K562 (cell line): ENCODE results near the gene FSCN2. TPM values are rescaled to one million over a fixed set of nuclear protein-coding genes. Genes with fewer than 3 reads are reported as not detected.
A peak's percentile ranks its signal among the peaks of the same experiment; 100 is the strongest.

Experiments used
- ATAC-seq: fragments of 200-7000 bp; cut with Tn5 transposase; 3 replicates; pipeline ENCODE4 v1.9.1; 2020; ENCODE audit warnings: moderate library complexity
- BruUV-seq: library from RNA; stranded (reverse); fragments of 400-500 nt; replicated peaks from 2 replicates; lab custom pipeline; 2021; lab: Mats Ljungman, UMichigan
- CTCF ChIA-PET: fragments of 300-600 bp; formaldehyde crosslinking; extraction: SDS; loops from one replicate; lab custom pipeline; 2021; ENCODE audit warnings: low intra/inter-chr PET ratio; lab: Yijun Ruan, JAX
- POLR2A ChIA-PET: fragments of 300-600, 350-650 bp; sonication (Branson Sonifier 250); formaldehyde crosslinking; extraction: SDS; loops from one replicate; lab custom pipeline; 2021; ENCODE audit warnings: antibody characterized with exemption, inconsistent platforms; lab: Yijun Ruan, JAX
- DNase-seq, 4 experiments: peaks; one replicate each; pipeline versions ENCODE4 v3.0.0 to v3.0.0-alpha.2; 2011 to 2018; ENCODE audit warnings: low spot score in 3 of 4, mixed read lengths in 3 of 4; ENCODE audit errors: extremely low read depth in 1 of 4
- FAIRE-seq: peaks from 2 replicates; lab custom pipeline; 2011; peaks lifted over from hg19 to GRCh38; lab: Jason Lieb, UNC
- H2AFZ ChIP-seq: 2 replicates; pipeline ENCODE4 v1.6.0; 2011; ENCODE audit warnings: low read depth, low read length, control low read depth, inconsistent platforms
- H3K27ac ChIP-seq: fragments of 200-600 bp; 3 replicates; pipeline ENCODE4 v1.8.0; 2011; ENCODE audit warnings: low read depth, mild to moderate bottlenecking, control low read depth, inconsistent platforms, low read length, moderate library complexity, mixed read lengths; ENCODE audit errors: extremely low read depth
- H3K27me3 ChIP-seq, 2 experiments: fragments of 300-600 bp in 1 of 2; 2 replicates in 1 of 2; 3 replicates in 1 of 2; pipeline versions ENCODE4 v1.6.0 to v1.8.0; 2011; ENCODE audit warnings: inconsistent platforms in 2 of 2, low read length in 2 of 2, mild to moderate bottlenecking in 1 of 2, mixed read lengths in 1 of 2, moderate library complexity in 1 of 2; ENCODE audit not compliant: control insufficient read depth in 2 of 2, insufficient read depth in 2 of 2
- H3K36me3 ChIP-seq: fragments of 300-600 bp; 3 replicates; pipeline ENCODE4 v1.8.0; 2011; ENCODE audit warnings: mild to moderate bottlenecking, low read length, inconsistent platforms; ENCODE audit not compliant: control insufficient read depth, insufficient read depth
- H3K4me1 ChIP-seq, 2 experiments: fragments of 200-600 bp in 1 of 2; replicated peaks in 1 of 2; 2 replicates in 1 of 2; 3 replicates in 1 of 2; pipeline versions ENCODE4 v1.5.1 to v1.8.0; 2011; ENCODE audit warnings: inconsistent platforms in 2 of 2, low read length in 2 of 2, mild to moderate bottlenecking in 1 of 2, mixed read lengths in 1 of 2, moderate library complexity in 1 of 2; ENCODE audit not compliant: control insufficient read depth in 2 of 2, insufficient read depth in 2 of 2
- H3K4me2 ChIP-seq: 2 replicates; pipeline ENCODE4 v1.6.1; 2011; ENCODE audit warnings: low read length, control low read depth, inconsistent platforms, mixed read lengths; ENCODE audit not compliant: insufficient read depth
- H3K4me3 ChIP-seq: fragments of 200-600 bp; sonication (generic), shearing (Covaris generic); 2 replicates; pipeline ENCODE4 v1.5.1; 2016; ENCODE audit warnings: control low read depth, inconsistent platforms
- H3K79me2 ChIP-seq: fragments of 200-600 bp; 3 replicates; pipeline ENCODE4 v1.8.0; 2011; ENCODE audit warnings: low read length, inconsistent platforms; ENCODE audit not compliant: control insufficient read depth, insufficient read depth
- H3K9ac ChIP-seq, 2 experiments: 2 replicates each; pipeline versions ENCODE4 v1.6.0 to v1.6.1; 2011; ENCODE audit warnings: low read depth in 2 of 2, low read length in 2 of 2, control low read depth in 1 of 2, inconsistent platforms in 1 of 2, mild to moderate bottlenecking in 1 of 2, mixed read lengths in 1 of 2; ENCODE audit not compliant: insufficient read depth in 1 of 2
- H3K9me1 ChIP-seq: one replicate; pipeline ENCODE4 v1.6.0; 2011; ENCODE audit warnings: inconsistent platforms, mild to moderate bottlenecking, low read length, moderate library complexity; ENCODE audit not compliant: control insufficient read depth, insufficient read depth
- H3K9me3 ChIP-seq: replicated peaks from 2 replicates; pipeline ENCODE4 v1.5.1; 2011; ENCODE audit warnings: low read depth, low read length, inconsistent platforms; ENCODE audit not compliant: control insufficient read depth, insufficient read depth
- H4K20me1 ChIP-seq: replicated peaks from 2 replicates; pipeline ENCODE4 v1.6.1; 2011; ENCODE audit warnings: low read length, inconsistent platforms, mixed read lengths; ENCODE audit not compliant: control insufficient read depth, insufficient read depth
- CBX8 ChIP-seq: fragments of 200-600 bp; sonication (generic); IDR thresholded peaks from 2 replicates; pipeline ENCODE4 v1.6.1; 2012; ENCODE audit warnings: borderline replicate concordance, mixed run types, low read depth, mild to moderate bottlenecking, moderate library complexity, mixed read lengths, low read length, control low read depth, inconsistent platforms; ENCODE audit not compliant: poor library complexity, severe bottlenecking; ENCODE audit errors: extremely low read depth
- CREB1 ChIP-seq, 2 experiments: sonication (generic) in 1 of 2; formaldehyde crosslinking in 1 of 2; IDR thresholded peaks; 2 replicates each; pipeline versions ENCODE4 v1.6.1 to v1.8.0; 2012 to 2022; ENCODE audit warnings: inconsistent platforms in 1 of 2, mild to moderate bottlenecking in 1 of 2, missing genetic modification reagents in 1 of 2, moderate library complexity in 1 of 2
- PHB ChIP-seq: fragments of 250-450 bp; sonication (Bioruptor Pico); IDR thresholded peaks from 2 replicates; pipeline ENCODE4 v1.5.0; 2021
- TBP ChIP-seq: optimal IDR thresholded peaks from 2 replicates; pipeline ENCODE3; 2011; ENCODE audit warnings: low read depth, low read length, improper control_type of control experiment
- TGIF2 ChIP-seq: sonication (generic); formaldehyde crosslinking; IDR thresholded peaks from 2 replicates; pipeline ENCODE4 v1.8.1; 2022; ENCODE audit warnings: mild to moderate bottlenecking, missing genetic modification reagents, moderate library complexity
- ZNF133 ChIP-seq: fragments of 250-450 bp; sonication (Bioruptor Pico); IDR thresholded peaks from 2 replicates; pipeline ENCODE4 v1.4.0; 2020; ENCODE audit warnings: mild to moderate bottlenecking
- whole genome bisulfite sequencing: fragments of 100-300 bp; shearing (Covaris generic); methylation state at CpG from one replicate; pipeline ENCODE4 v1.1.6; 2016; ENCODE audit warnings: low coverage, mixed read lengths; ENCODE audit not compliant: insufficient coverage; ENCODE audit errors: missing lambda C conversion rate; 5-methylcytosine and 5-hydroxymethylcytosine counted together
- in situ Hi-C: fragments of 300-500 bp; cut with MboI; formaldehyde crosslinking; loops from 4 replicates; pipeline ENCODE4 v1.15.0; 2018; ENCODE audit warnings: inconsistent platforms, mixed read lengths
- intact Hi-C: fragments of 100-400 bp; cut with micrococcal nuclease; formaldehyde crosslinking; loops from 2 replicates; pipeline ENCODE4 v1.14.2; 2022
- polyA plus RNA-seq, 8 experiments: library from polyadenylated mRNA; depleted of rRNA in 4 of 8; stranded (reverse) in 5 of 8; unstranded in 3 of 8; fragments of >200 nt; fragmentation: Nextera tagmentation in 2 of 8; fragmentation: Illumina TruSeq in 1 of 8; extraction: Ambion mirVana in 2 of 8; extraction: Trizol in 1 of 8; gene quantifications; 2 replicates each; pipeline versions ENCODE4 v1.2.1 to v1.2.3, GENCODE V29; 2011 to 2014; ENCODE audit warnings: inconsistent platforms in 1 of 8, missing spikeins in 1 of 8
- total RNA-seq, 7 experiments: library from RNA; depleted of rRNA in 6 of 7; stranded (reverse); fragments of >200 nt in 6 of 7; fragmentation: Illumina TruSeq in 2 of 7; extraction: Trizol in 2 of 7; gene quantifications; 2 replicates each; pipeline versions ENCODE4 v1.2.1 to v1.2.3, GENCODE V29; 2011 to 2021; ENCODE audit warnings: low replicate concordance in 1 of 7

FSCN2 gene
- total and polyA plus RNA-seq, 9 of the 15 experiments (the other 6 are each of a cell fraction or from before 2014, with no cell fraction given), result 0.08 TPM; not detected in 8

DNA sequence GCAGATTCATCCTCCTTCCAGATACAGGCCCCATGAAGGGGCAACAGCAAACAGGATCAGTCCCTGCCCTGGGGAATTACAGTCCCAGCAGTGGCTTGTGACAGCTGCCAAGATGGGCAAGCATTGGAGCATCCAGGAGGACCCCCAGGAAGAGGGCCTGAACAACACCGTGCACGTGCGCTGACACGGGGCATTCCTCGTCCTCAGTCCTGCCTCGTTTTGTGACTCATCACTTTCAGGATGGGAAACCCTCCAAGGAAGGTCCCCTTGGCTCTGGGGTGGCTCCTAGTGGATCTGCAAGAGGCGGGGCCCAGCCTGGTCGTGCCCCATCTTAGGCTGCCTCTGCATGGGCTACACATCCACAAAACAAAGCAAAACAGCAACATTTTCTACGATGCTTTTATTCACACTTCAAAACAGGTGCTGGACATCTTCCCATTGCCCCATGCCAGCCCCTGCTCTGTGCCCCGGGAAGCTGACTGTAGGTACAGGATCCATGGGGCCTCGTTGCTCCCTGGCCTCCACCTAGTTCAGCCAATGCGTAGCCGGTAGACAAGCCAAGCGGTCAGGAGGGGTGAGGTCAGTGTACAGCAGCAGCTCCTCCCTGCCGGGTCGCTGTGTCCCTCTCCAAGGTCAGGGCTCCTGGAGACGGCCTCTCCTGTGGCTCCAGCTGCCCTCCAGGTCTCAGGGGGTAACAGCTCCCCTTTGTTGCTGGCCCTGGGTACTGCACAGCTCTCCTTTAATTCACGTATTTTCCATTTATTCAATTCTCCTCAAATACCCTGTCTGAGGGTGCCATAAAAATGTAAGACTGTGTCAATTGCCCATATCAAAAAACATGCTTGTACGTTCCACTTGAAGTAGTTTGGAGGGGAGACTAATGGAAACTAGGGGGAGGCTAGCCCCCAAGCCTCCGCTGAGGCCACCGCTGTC, 47.8 kb upstream of the FSCN2 start (continued):
- no peak; the same call in 1 of the 2 replicates for TF ChIP-seq CREB1 (IDR thresholded peaks at IDR 0.05)
- peak; percentile 44; the same call in 1 of the 2 replicates for TF ChIP-seq CREB1 (CRISPR knock-in tag; IDR thresholded peaks at IDR 0.05)
- TF ChIP-seq, all 486 proteins: peak for 35

- no peaks in the 10 kb centered on the region; the same call in 2 of the 3 replicates for H3K79me2 ChIP-seq
- peak overlapping the region; percentile 78 for H2AFZ ChIP-seq
- H3K27me3 ChIP-seq, result no peaks in the 10 kb centered on the region; a peak in 1 of 5 replicates
- H3K27ac ChIP-seq, result peak overlapping the region; percentile 89
- intact Hi-C loops, result loop anchor here (5.0 to 10.0 kb wide), 3 partner anchors 41 to 186 kb away; partner anchors contain the start of gene SLC38A10
- no peaks in the 10 kb centered on the region for H3K36me3 ChIP-seq
- H4K20me1 ChIP-seq, result no peaks in the 10 kb centered on the region
- peak; percentile 92 to 100 (median 99) for DNase-seq
- H3K4me1 ChIP-seq, result peaks cover 30 to 67% of the 10 kb centered on the region in 2 experiments
- peak overlapping the region; percentile 81 for H3K4me2 ChIP-seq
- peak overlapping the region; percentile 59 to 87 for H3K9ac ChIP-seq
- peak; percentile 89 for ATAC-seq
- BruUV-seq, result no TSS peak
- 3% methylated on average over 58 of the region's 94 CpGs for WGBS
- no peaks in the 10 kb centered on the region for H3K9me3 ChIP-seq
- POLR2A ChIA-PET, result interaction anchor here (0.5 to 0.9 kb wide), 3 partner anchors 8 to 79 kb away, joined by 4 to 5 read pairs (median 5); no protein-coding TSS in a partner anchor
- CTCF ChIA-PET, result no interaction called here
- in situ Hi-C loops, result loop anchor here (5.0 kb wide), 2 partner anchors 89 to 234 kb away; no protein-coding TSS in a partner anchor
- peak overlapping the region; percentile 46 for H3K4me3 ChIP-seq
- no peaks in the 10 kb centered on the region for H3K9me1 ChIP-seq
- FAIRE-seq, result no peak
- TF ChIP-seq PHB (no peak), TBP (no peak), ZNF133 (CRISPR knock-in tag) (no peak), TGIF2 (CRISPR knock-in tag) (0 out of 2 replicates have a peak, but pooled peaks have one; percentile 41), CBX8 (no peak)
Measured at GRCh38 chr17:81481073-81481799, 46.9 kb upstream of the FSCN2 start.
